Measurements from ENCODE around the gene PER3. TPM values are rescaled to one million over a fixed set of nuclear protein-coding genes. Genes with fewer than 3 reads are reported as not detected.

PER3 gene
- polyA plus RNA-seq, 1 donor (not counting 4 experiments of a cell fraction or from before 2014, with no cell fraction given), result 7.0 TPM

DNA sequence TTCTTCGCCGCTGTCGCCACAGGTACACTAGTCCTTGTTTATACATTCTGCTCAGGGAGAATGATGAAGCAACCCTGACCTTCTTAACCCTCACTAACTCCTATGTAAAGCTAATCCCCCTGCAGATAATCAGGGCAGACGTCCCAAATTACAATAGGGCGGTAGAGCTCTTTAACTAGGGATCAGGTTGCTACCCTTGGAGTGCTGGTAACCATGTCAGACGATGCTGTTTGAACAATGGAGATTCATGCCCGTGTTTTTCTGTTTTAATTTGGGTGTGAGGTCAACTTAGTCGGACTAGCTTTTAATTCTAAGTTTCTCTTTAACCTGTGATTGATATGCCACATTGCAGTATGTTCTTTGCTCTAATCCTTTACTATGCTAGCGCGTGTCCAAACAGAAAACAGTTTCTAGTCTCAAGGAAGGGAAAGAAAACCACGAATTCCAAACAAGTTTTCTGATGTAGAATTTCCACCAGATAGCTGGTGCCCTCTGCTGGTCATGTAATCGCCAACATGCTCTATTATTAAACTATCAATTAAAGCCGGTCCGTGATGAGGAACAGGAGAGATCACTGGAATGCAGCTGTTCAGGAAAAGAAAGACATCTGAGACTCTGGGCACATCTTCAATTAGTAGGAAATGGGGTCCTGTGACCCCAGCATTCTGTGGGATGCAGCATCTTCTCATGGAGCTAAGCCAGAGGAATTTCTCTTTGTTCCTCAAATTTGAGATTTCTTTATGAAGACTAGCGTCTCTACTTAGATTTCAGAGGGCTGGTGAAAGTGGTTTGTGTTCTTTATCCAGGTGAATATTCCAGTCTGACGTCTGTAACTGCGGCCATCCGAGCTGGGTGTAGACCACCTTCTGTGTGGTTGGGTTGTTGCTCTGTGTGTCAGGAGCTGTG lies 31.3 kb upstream of the PER3 start:
- Histone ChIP-seq H3K9me1 (ENCODE audit: control insufficient read depth, extremely low read depth, insufficient read depth, low read length) (no peaks in the 10 kb centered on the region), H3K9me3 (ENCODE audit: control insufficient read depth, low read depth, low read length) (no peaks in the 10 kb centered on the region), H3K27me3 (ENCODE audit: control insufficient read depth, extremely low read depth, insufficient read depth, low read length) (no peaks in the 10 kb centered on the region), H3K79me2 (ENCODE audit: control insufficient read depth, insufficient read depth, low read length) (no peaks in the 10 kb centered on the region), H4K20me1 (ENCODE audit: control insufficient read depth, extremely low read depth, insufficient read depth, low read length) (no peaks in the 10 kb centered on the region), H3K27ac (ENCODE audit: control insufficient read depth, insufficient read depth, low read length) (no peak overlapping the region), H3K4me1 (ENCODE audit: control insufficient read depth, extremely low read depth, insufficient read depth, low read length) (peaks cover 4% of the 10 kb centered on the region), H3K4me2 (ENCODE audit: control insufficient read depth, extremely low read depth, insufficient read depth, low read depth, low read length) (peak overlapping the region; percentile 67), H3K36me3 (ENCODE audit: control insufficient read depth in 2 of 2, extremely low read depth in 1 of 2, insufficient read depth in 2 of 2, low read length in 2 of 2) (no peaks in the 10 kb centered on the region), H2AFZ (ENCODE audit: control insufficient read depth, low read length) (peak overlapping the region; percentile 79), H3K9ac (ENCODE audit: control insufficient read depth, extremely low read depth, insufficient read depth, low read length) (no peak overlapping the region), H3K4me3 (ENCODE audit: control insufficient read depth in 2 of 3, extremely low read depth in 1 of 3, insufficient read depth in 2 of 3, low read depth in 1 of 3, low read length in 3 of 3) (peak overlapping the region in 1 of 3 experiments; percentile 25)
- no peak for DNase-seq (ENCODE audit: low read depth, low spot score)
- TF ChIP-seq, protein P1, sequence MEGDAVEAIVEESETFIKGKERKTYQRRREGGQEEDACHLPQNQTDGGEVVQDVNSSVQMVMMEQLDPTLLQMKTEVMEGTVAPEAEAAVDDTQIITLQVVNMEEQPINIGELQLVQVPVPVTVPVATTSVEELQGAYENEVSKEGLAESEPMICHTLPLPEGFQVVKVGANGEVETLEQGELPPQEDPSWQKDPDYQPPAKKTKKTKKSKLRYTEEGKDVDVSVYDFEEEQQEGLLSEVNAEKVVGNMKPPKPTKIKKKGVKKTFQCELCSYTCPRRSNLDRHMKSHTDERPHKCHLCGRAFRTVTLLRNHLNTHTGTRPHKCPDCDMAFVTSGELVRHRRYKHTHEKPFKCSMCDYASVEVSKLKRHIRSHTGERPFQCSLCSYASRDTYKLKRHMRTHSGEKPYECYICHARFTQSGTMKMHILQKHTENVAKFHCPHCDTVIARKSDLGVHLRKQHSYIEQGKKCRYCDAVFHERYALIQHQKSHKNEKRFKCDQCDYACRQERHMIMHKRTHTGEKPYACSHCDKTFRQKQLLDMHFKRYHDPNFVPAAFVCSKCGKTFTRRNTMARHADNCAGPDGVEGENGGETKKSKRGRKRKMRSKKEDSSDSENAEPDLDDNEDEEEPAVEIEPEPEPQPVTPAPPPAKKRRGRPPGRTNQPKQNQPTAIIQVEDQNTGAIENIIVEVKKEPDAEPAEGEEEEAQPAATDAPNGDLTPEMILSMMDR (optimal IDR thresholded peaks at IDR 0.05 in 1 of 3, IDR thresholded peaks at IDR 0.05 in 1 of 3, conservative IDR thresholded peaks at IDR 0.05 in 1 of 3; ENCODE audit: extremely low read depth in 1 of 3, insufficient read depth in 2 of 3, low read length in 3 of 3), result peak; percentile 61 to 71 (median 63)
- TF ChIP-seq EZH2 (IDR thresholded peaks at IDR 0.05; ENCODE audit: low read length), result no peak
- dilution Hi-C loops (cut with MboI; ENCODE audit: extremely low pct_ligation_motif_present, low sequenced_read_pairs), result no loop called here
- peak; percentile 83 for FAIRE-seq

DNA sequence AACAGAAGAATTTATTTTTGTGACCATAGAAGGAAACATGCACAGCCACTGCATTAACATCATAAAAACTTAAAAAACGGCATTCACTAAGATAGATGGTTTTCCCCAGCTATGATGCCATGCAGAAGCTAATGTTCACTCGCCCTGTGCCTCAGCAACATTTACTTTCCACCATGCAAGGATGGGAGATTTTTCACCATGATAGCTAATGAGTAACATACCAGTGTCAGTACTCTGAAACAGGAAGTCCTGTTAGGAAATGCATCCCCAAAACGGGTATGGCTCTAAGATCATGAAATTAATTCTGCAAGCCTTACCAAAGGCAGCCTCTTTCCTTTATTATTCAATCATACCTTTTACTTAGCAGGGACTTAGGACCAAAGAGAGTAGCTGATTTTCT lies 30.4 kb upstream of the PER3 start:
- H3K9me1 ChIP-seq (ENCODE audit: control insufficient read depth, extremely low read depth, insufficient read depth, low read length), result no peaks in the 10 kb centered on the region
- dilution Hi-C loops (cut with MboI; ENCODE audit: extremely low pct_ligation_motif_present, low sequenced_read_pairs), result no loop called here

More for the DNA sequence above, 30.4 kb upstream of the PER3 start:
- no peaks in the 10 kb centered on the region for H4K20me1 ChIP-seq (ENCODE audit: control insufficient read depth, extremely low read depth, insufficient read depth, low read length)
- H3K27me3 ChIP-seq (ENCODE audit: control insufficient read depth, extremely low read depth, insufficient read depth, low read length), result no peaks in the 10 kb centered on the region
- no peak overlapping the region for H2AFZ ChIP-seq (ENCODE audit: control insufficient read depth, low read length)
- TF ChIP-seq EZH2 (IDR thresholded peaks at IDR 0.05; ENCODE audit: low read length), result no peak
- TF ChIP-seq, protein P1 (optimal IDR thresholded peaks at IDR 0.05 in 1 of 3, IDR thresholded peaks at IDR 0.05 in 1 of 3, conservative IDR thresholded peaks at IDR 0.05 in 1 of 3; ENCODE audit: extremely low read depth in 1 of 3, insufficient read depth in 2 of 3, low read length in 3 of 3), result no peak
- DNase-seq (ENCODE audit: low read depth, low spot score) (no peak), FAIRE-seq (no peak)
- no peaks in the 10 kb centered on the region for H3K9me3 ChIP-seq (ENCODE audit: control insufficient read depth, low read depth, low read length)
- H3K4me3 ChIP-seq (ENCODE audit: control insufficient read depth in 2 of 3, extremely low read depth in 1 of 3, insufficient read depth in 2 of 3, low read depth in 1 of 3, low read length in 3 of 3), result no peak overlapping the region
- peaks cover 4% of the 10 kb centered on the region for H3K4me1 ChIP-seq (ENCODE audit: control insufficient read depth, extremely low read depth, insufficient read depth, low read length)
- no peak overlapping the region for H3K9ac ChIP-seq (ENCODE audit: control insufficient read depth, extremely low read depth, insufficient read depth, low read length)
- H3K27ac ChIP-seq (ENCODE audit: control insufficient read depth, insufficient read depth, low read length), result no peak overlapping the region
- no peak overlapping the region for H3K4me2 ChIP-seq (ENCODE audit: control insufficient read depth, extremely low read depth, insufficient read depth, low read depth, low read length)
- no peaks in the 10 kb centered on the region for H3K36me3 ChIP-seq (ENCODE audit: control insufficient read depth in 2 of 2, extremely low read depth in 1 of 2, insufficient read depth in 2 of 2, low read length in 2 of 2)
- no peaks in the 10 kb centered on the region for H3K79me2 ChIP-seq (ENCODE audit: control insufficient read depth, insufficient read depth, low read length)
